ENCODE results near the gene ENG. TPM values are rescaled to one million over a fixed set of nuclear protein-coding genes. Genes with fewer than 3 reads are reported as not detected.
"Not testable (repeated sequence)": the region's sequence is repeated elsewhere in the genome, so short reads cannot be mapped to it uniquely, and the experiment has no call there.

ENG gene
- polyA plus RNA-seq, 2 donors, result 11.1 to 17.9 TPM

- Histone ChIP-seq H3K4me1 (ENCODE audit: control insufficient read depth in 2 of 2, insufficient read depth in 2 of 2, low read length in 1 of 2) (peaks cover 2 to 4% of the 10 kb centered on the region in 2 donors), H3K27me3 (ENCODE audit: control insufficient read depth in 1 of 2, insufficient read depth in 2 of 2, low read length in 2 of 2) (no peaks in the 10 kb centered on the region), H3K27ac (ENCODE audit: low read depth in 2 of 2, low read length in 1 of 2) (no peak overlapping the region), H3K36me3 (ENCODE audit: control insufficient read depth in 2 of 2, insufficient read depth in 2 of 2, low read length in 1 of 2) (no peaks in the 10 kb centered on the region), H3K9me3 (ENCODE audit: control insufficient read depth in 2 of 2, insufficient read depth in 1 of 2, low read depth in 1 of 2, low read length in 1 of 2) (peaks cover 0 to 6% of the 10 kb centered on the region in 2 donors), H3K4me3 (ENCODE audit: low read depth in 1 of 2, low read length in 2 of 2) (no peak overlapping the region)
- WGBS, 2 donors, result 74 to 75% methylated on average over 12 of the region's 12 CpGs
Measured at GRCh38 chr9:127847833-127848755, 6.4 kb downstream of the ENG start.

GRCh38 chr9:127847178-127847510, 7.3 kb downstream of the ENG start:
- H3K27me3 ChIP-seq (ENCODE audit: control insufficient read depth in 1 of 2, insufficient read depth in 2 of 2, low read length in 2 of 2), result no peaks in the 10 kb centered on the region
- H3K4me3 ChIP-seq (ENCODE audit: low read depth in 1 of 2, low read length in 2 of 2), result no peak overlapping the region
- peaks cover 2 to 4% of the 10 kb centered on the region in 2 donors for H3K4me1 ChIP-seq (ENCODE audit: control insufficient read depth in 2 of 2, insufficient read depth in 2 of 2, low read length in 1 of 2)
- peak overlapping the region in 1 of 2 donors; percentile 17 for H3K27ac ChIP-seq (ENCODE audit: low read depth in 2 of 2, low read length in 1 of 2)
- WGBS, 2 donors, result 65 to 76% methylated on average over 6 of the region's 6 CpGs
- H3K36me3 ChIP-seq (ENCODE audit: control insufficient read depth in 2 of 2, insufficient read depth in 2 of 2, low read length in 1 of 2), result no peaks in the 10 kb centered on the region
- peaks cover 0 to 6% of the 10 kb centered on the region in 2 donors for H3K9me3 ChIP-seq (ENCODE audit: control insufficient read depth in 2 of 2, insufficient read depth in 1 of 2, low read depth in 1 of 2, low read length in 1 of 2)

- no peaks in the 10 kb centered on the region for H3K36me3 ChIP-seq (ENCODE audit: control insufficient read depth in 2 of 2, insufficient read depth in 2 of 2, low read length in 1 of 2)
- no peak overlapping the region for H3K4me3 ChIP-seq (ENCODE audit: low read depth in 1 of 2, low read length in 2 of 2)
- H3K4me1 ChIP-seq (ENCODE audit: control insufficient read depth in 2 of 2, insufficient read depth in 2 of 2, low read length in 1 of 2), result peaks cover 2 to 4% of the 10 kb centered on the region in 2 donors
- H3K27me3 ChIP-seq (ENCODE audit: control insufficient read depth in 1 of 2, insufficient read depth in 2 of 2, low read length in 2 of 2), result no peaks in the 10 kb centered on the region
- H3K27ac ChIP-seq (ENCODE audit: low read depth in 2 of 2, low read length in 1 of 2), result peak overlapping the region in 1 of 2 donors; percentile 17
- 41 to 42% methylated on average over 18 of the region's 18 CpGs for WGBS, 2 donors
- H3K9me3 ChIP-seq (ENCODE audit: control insufficient read depth in 2 of 2, insufficient read depth in 1 of 2, low read depth in 1 of 2, low read length in 1 of 2), result peaks cover 0 to 6% of the 10 kb centered on the region in 2 donors
Measured at GRCh38 chr9:127846443-127847177, 7.8 kb downstream of the ENG start.

GRCh38 chr9:127845619-127846018, 8.8 kb downstream of the ENG start:
- 97 to 99% methylated on average over 4 of the region's 4 CpGs for WGBS, 2 donors
- H3K4me3 ChIP-seq (ENCODE audit: low read depth in 1 of 2, low read length in 2 of 2); H3K27ac ChIP-seq (ENCODE audit: low read depth in 2 of 2, low read length in 1 of 2); H3K27me3 ChIP-seq (ENCODE audit: control insufficient read depth in 1 of 2, insufficient read depth in 2 of 2, low read length in 2 of 2); H3K36me3 ChIP-seq (ENCODE audit: control insufficient read depth in 2 of 2, insufficient read depth in 2 of 2, low read length in 1 of 2); H3K4me1 ChIP-seq (ENCODE audit: control insufficient read depth in 2 of 2, insufficient read depth in 2 of 2, low read length in 1 of 2); H3K9me3 ChIP-seq (ENCODE audit: control insufficient read depth in 2 of 2, insufficient read depth in 1 of 2, low read depth in 1 of 2, low read length in 1 of 2): not testable (repeated sequence)

GRCh38 chr9:127844821-127845359, 9.6 kb downstream of the ENG start:
- H3K9me3 ChIP-seq (ENCODE audit: control insufficient read depth in 2 of 2, insufficient read depth in 1 of 2, low read depth in 1 of 2, low read length in 1 of 2), result peaks cover 0 to 6% of the 10 kb centered on the region in 2 donors
- peaks cover 2 to 4% of the 10 kb centered on the region in 2 donors for H3K4me1 ChIP-seq (ENCODE audit: control insufficient read depth in 2 of 2, insufficient read depth in 2 of 2, low read length in 1 of 2)
- H3K4me3 ChIP-seq (ENCODE audit: low read depth in 1 of 2, low read length in 2 of 2), result no peak overlapping the region
- H3K27me3 ChIP-seq (ENCODE audit: control insufficient read depth in 1 of 2, insufficient read depth in 2 of 2, low read length in 2 of 2), result no peaks in the 10 kb centered on the region
- no peaks in the 10 kb centered on the region for H3K36me3 ChIP-seq (ENCODE audit: control insufficient read depth in 2 of 2, insufficient read depth in 2 of 2, low read length in 1 of 2)
- peak overlapping the region in 1 of 2 donors; percentile 45 for H3K27ac ChIP-seq (ENCODE audit: low read depth in 2 of 2, low read length in 1 of 2)
- WGBS, 2 donors, result 72 to 78% methylated on average over 16 of the region's 16 CpGs

- Histone ChIP-seq H3K4me3 (ENCODE audit: low read depth in 1 of 2, low read length in 2 of 2) (no peak overlapping the region), H3K9me3 (ENCODE audit: control insufficient read depth in 2 of 2, insufficient read depth in 1 of 2, low read depth in 1 of 2, low read length in 1 of 2) (no peaks in the 10 kb centered on the region), H3K4me1 (ENCODE audit: control insufficient read depth in 2 of 2, insufficient read depth in 2 of 2, low read length in 1 of 2) (peaks cover 2 to 13% of the 10 kb centered on the region in 2 donors), H3K27ac (ENCODE audit: low read depth in 2 of 2, low read length in 1 of 2) (peak overlapping the region in 1 of 2 donors; percentile 24), H3K27me3 (ENCODE audit: control insufficient read depth in 1 of 2, insufficient read depth in 2 of 2, low read length in 2 of 2) (no peaks in the 10 kb centered on the region), H3K36me3 (ENCODE audit: control insufficient read depth in 2 of 2, insufficient read depth in 2 of 2, low read length in 1 of 2) (no peaks in the 10 kb centered on the region)
- WGBS, 2 donors, result 79 to 80% methylated on average over 15 of the region's 15 CpGs
Measured at GRCh38 chr9:127841087-127841835, 13.2 kb downstream of the ENG start.

GRCh38 chr9:127838375-127839078, 15.9 kb downstream of the ENG start:
- Histone ChIP-seq H3K27ac (ENCODE audit: low read depth in 2 of 2, low read length in 1 of 2) (peak overlapping the region; percentile 77 to 87), H3K36me3 (ENCODE audit: control insufficient read depth in 2 of 2, insufficient read depth in 2 of 2, low read length in 1 of 2) (no peaks in the 10 kb centered on the region), H3K27me3 (ENCODE audit: control insufficient read depth in 1 of 2, insufficient read depth in 2 of 2, low read length in 2 of 2) (no peaks in the 10 kb centered on the region), H3K4me1 (ENCODE audit: control insufficient read depth in 2 of 2, insufficient read depth in 2 of 2, low read length in 1 of 2) (peaks cover 0 to 15% of the 10 kb centered on the region in 2 donors), H3K9me3 (ENCODE audit: control insufficient read depth in 2 of 2, insufficient read depth in 1 of 2, low read depth in 1 of 2, low read length in 1 of 2) (no peaks in the 10 kb centered on the region), H3K4me3 (ENCODE audit: low read depth in 1 of 2, low read length in 2 of 2) (no peak overlapping the region)
- WGBS, 2 donors, result 59 to 73% methylated on average over 16 to 18 of the region's 18 CpGs

GRCh38 chr9:127837346-127837745, 17.1 kb downstream of the ENG start:
- H3K27ac ChIP-seq (ENCODE audit: low read depth in 2 of 2, low read length in 1 of 2), result peak overlapping the region; percentile 52 to 53
- no peaks in the 10 kb centered on the region for H3K27me3 ChIP-seq (ENCODE audit: control insufficient read depth in 1 of 2, insufficient read depth in 2 of 2, low read length in 2 of 2)
- WGBS, 2 donors, result 63 to 64% methylated on average over 4 of the region's 4 CpGs
- peaks cover 0 to 15% of the 10 kb centered on the region in 2 donors for H3K4me1 ChIP-seq (ENCODE audit: control insufficient read depth in 2 of 2, insufficient read depth in 2 of 2, low read length in 1 of 2)
- H3K36me3 ChIP-seq (ENCODE audit: control insufficient read depth in 2 of 2, insufficient read depth in 2 of 2, low read length in 1 of 2), result no peaks in the 10 kb centered on the region
- H3K4me3 ChIP-seq (ENCODE audit: low read depth in 1 of 2, low read length in 2 of 2), result no peak overlapping the region
- no peaks in the 10 kb centered on the region for H3K9me3 ChIP-seq (ENCODE audit: control insufficient read depth in 2 of 2, insufficient read depth in 1 of 2, low read depth in 1 of 2, low read length in 1 of 2)

Measured in esophagus (tissue), 2 donors.